K562 (cell line): ENCODE measurements around the gene TMEM131. TPM values are rescaled to one million over a fixed set of nuclear protein-coding genes. Genes with fewer than 3 reads are reported as not detected.

ENCODE experiments used
- ATAC-seq: fragments of 200-7000 bp; cut with Tn5 transposase; 3 replicates; pipeline ENCODE4 v1.9.1; 2020; ENCODE audit warnings: moderate library complexity
- BruUV-seq: library from RNA; stranded (reverse); fragments of 400-500 nt; replicated peaks from 2 replicates; lab custom pipeline; 2021; lab: Mats Ljungman, UMichigan
- CTCF ChIA-PET: fragments of 300-600 bp; formaldehyde crosslinking; extraction: SDS; loops from one replicate; lab custom pipeline; 2021; ENCODE audit warnings: low intra/inter-chr PET ratio; lab: Yijun Ruan, JAX
- POLR2A ChIA-PET: fragments of 300-600, 350-650 bp; sonication (Branson Sonifier 250); formaldehyde crosslinking; extraction: SDS; loops from one replicate; lab custom pipeline; 2021; ENCODE audit warnings: antibody characterized with exemption, inconsistent platforms; lab: Yijun Ruan, JAX
- DNase-seq, 4 experiments: peaks; one replicate each; pipeline versions ENCODE4 v3.0.0 to v3.0.0-alpha.2; 2011 to 2018; ENCODE audit warnings: low spot score in 3 of 4, mixed read lengths in 3 of 4; ENCODE audit errors: extremely low read depth in 1 of 4
- FAIRE-seq: peaks from 2 replicates; lab custom pipeline; 2011; peaks lifted over from hg19 to GRCh38; lab: Jason Lieb, UNC
- H2AFZ ChIP-seq: 2 replicates; pipeline ENCODE4 v1.6.0; 2011; ENCODE audit warnings: low read depth, low read length, control low read depth, inconsistent platforms
- H3K27ac ChIP-seq: fragments of 200-600 bp; 3 replicates; pipeline ENCODE4 v1.8.0; 2011; ENCODE audit warnings: low read depth, mild to moderate bottlenecking, control low read depth, inconsistent platforms, low read length, moderate library complexity, mixed read lengths; ENCODE audit errors: extremely low read depth
- H3K27me3 ChIP-seq, 2 experiments: fragments of 300-600 bp in 1 of 2; 2 replicates in 1 of 2; 3 replicates in 1 of 2; pipeline versions ENCODE4 v1.6.0 to v1.8.0; 2011; ENCODE audit warnings: inconsistent platforms in 2 of 2, low read length in 2 of 2, mild to moderate bottlenecking in 1 of 2, mixed read lengths in 1 of 2, moderate library complexity in 1 of 2; ENCODE audit not compliant: control insufficient read depth in 2 of 2, insufficient read depth in 2 of 2
- H3K36me3 ChIP-seq: fragments of 300-600 bp; 3 replicates; pipeline ENCODE4 v1.8.0; 2011; ENCODE audit warnings: mild to moderate bottlenecking, low read length, inconsistent platforms; ENCODE audit not compliant: control insufficient read depth, insufficient read depth
- H3K4me1 ChIP-seq, 2 experiments: fragments of 200-600 bp in 1 of 2; replicated peaks in 1 of 2; 2 replicates in 1 of 2; 3 replicates in 1 of 2; pipeline versions ENCODE4 v1.5.1 to v1.8.0; 2011; ENCODE audit warnings: inconsistent platforms in 2 of 2, low read length in 2 of 2, mild to moderate bottlenecking in 1 of 2, mixed read lengths in 1 of 2, moderate library complexity in 1 of 2; ENCODE audit not compliant: control insufficient read depth in 2 of 2, insufficient read depth in 2 of 2
- H3K4me2 ChIP-seq: 2 replicates; pipeline ENCODE4 v1.6.1; 2011; ENCODE audit warnings: low read length, control low read depth, inconsistent platforms, mixed read lengths; ENCODE audit not compliant: insufficient read depth
- H3K4me3 ChIP-seq: fragments of 200-600 bp; sonication (generic), shearing (Covaris generic); 2 replicates; pipeline ENCODE4 v1.5.1; 2016; ENCODE audit warnings: control low read depth, inconsistent platforms
- H3K79me2 ChIP-seq: fragments of 200-600 bp; 3 replicates; pipeline ENCODE4 v1.8.0; 2011; ENCODE audit warnings: low read length, inconsistent platforms; ENCODE audit not compliant: control insufficient read depth, insufficient read depth
- H3K9ac ChIP-seq, 2 experiments: 2 replicates each; pipeline versions ENCODE4 v1.6.0 to v1.6.1; 2011; ENCODE audit warnings: low read depth in 2 of 2, low read length in 2 of 2, control low read depth in 1 of 2, inconsistent platforms in 1 of 2, mild to moderate bottlenecking in 1 of 2, mixed read lengths in 1 of 2; ENCODE audit not compliant: insufficient read depth in 1 of 2
- H3K9me1 ChIP-seq: one replicate; pipeline ENCODE4 v1.6.0; 2011; ENCODE audit warnings: inconsistent platforms, mild to moderate bottlenecking, low read length, moderate library complexity; ENCODE audit not compliant: control insufficient read depth, insufficient read depth
- H3K9me3 ChIP-seq: replicated peaks from 2 replicates; pipeline ENCODE4 v1.5.1; 2011; ENCODE audit warnings: low read depth, low read length, inconsistent platforms; ENCODE audit not compliant: control insufficient read depth, insufficient read depth
- H4K20me1 ChIP-seq: replicated peaks from 2 replicates; pipeline ENCODE4 v1.6.1; 2011; ENCODE audit warnings: low read length, inconsistent platforms, mixed read lengths; ENCODE audit not compliant: control insufficient read depth, insufficient read depth
- ARID1B ChIP-seq: fragments of 450-650 bp; IDR thresholded peaks from 2 replicates; pipeline ENCODE4 v1.6.1; 2016; ENCODE audit warnings: antibody characterized with exemption, mild to moderate bottlenecking, inconsistent platforms
- BACH1 ChIP-seq: fragments of 200-800 bp; sonication (Bioruptor generic); IDR thresholded peaks from 2 replicates; pipeline ENCODE4 v1.6.1; 2016; ENCODE audit warnings: missing genetic modification characterization, missing compliant biosample characterization
- C11orf30 ChIP-seq: fragments of 450-650 bp; IDR thresholded peaks from 2 replicates; pipeline ENCODE4 v1.6.1; 2016; ENCODE audit warnings: low read depth, mild to moderate bottlenecking
- CEBPB ChIP-seq: fragments of 450-650 bp; IDR thresholded peaks from 2 replicates; pipeline ENCODE4 v1.6.1; 2016; ENCODE audit warnings: missing genetic modification characterization, missing compliant biosample characterization
- DPF2 ChIP-seq: fragments of 450-650 bp; IDR thresholded peaks from 2 replicates; pipeline ENCODE4 v1.6.1; 2016
- FOSL1 ChIP-seq: fragments of 200-800 bp; sonication (Bioruptor generic); conservative IDR thresholded peaks from 2 replicates; pipeline ENCODE4 v1.6.1; 2016; ENCODE audit warnings: missing genetic modification characterization, missing compliant biosample characterization
- GABPB1 ChIP-seq: sonication (generic); formaldehyde crosslinking; IDR thresholded peaks from 2 replicates; pipeline ENCODE4 v1.8.0; 2022; ENCODE audit warnings: mild to moderate bottlenecking, missing genetic modification reagents
- MAFG ChIP-seq: fragments of 450-650 bp; conservative IDR thresholded peaks from 2 replicates; pipeline ENCODE4 v1.6.1; 2016; ENCODE audit warnings: missing genetic modification characterization, missing compliant biosample characterization
- NFE2 ChIP-seq: IDR thresholded peaks from 2 replicates; pipeline ENCODE4 v1.6.1; 2014; ENCODE audit warnings: antibody characterized with exemption, low read depth
- SMARCA4 ChIP-seq: fragments of 450-650 bp; IDR thresholded peaks from 2 replicates; pipeline ENCODE4 v1.6.1; 2016
- ZNF316 ChIP-seq: fragments of 450-650 bp; IDR thresholded peaks from 2 replicates; pipeline ENCODE4 v1.6.1; 2016
- WGBS: fragments of 100-300 bp; shearing (Covaris generic); methylation state at CpG from one replicate; pipeline ENCODE4 v1.1.6; 2016; ENCODE audit warnings: low coverage, mixed read lengths; ENCODE audit not compliant: insufficient coverage; ENCODE audit errors: missing lambda C conversion rate; 5-methylcytosine and 5-hydroxymethylcytosine counted together
- in situ Hi-C: fragments of 300-500 bp; cut with MboI; formaldehyde crosslinking; loops from 4 replicates; pipeline ENCODE4 v1.15.0; 2018; ENCODE audit warnings: inconsistent platforms, mixed read lengths
- intact Hi-C: fragments of 100-400 bp; cut with micrococcal nuclease; formaldehyde crosslinking; loops from 2 replicates; pipeline ENCODE4 v1.14.2; 2022
- polyA plus RNA-seq, 8 experiments: library from polyadenylated mRNA; depleted of rRNA in 4 of 8; stranded (reverse) in 5 of 8; unstranded in 3 of 8; fragments of >200 nt; fragmentation: Nextera tagmentation in 2 of 8; fragmentation: Illumina TruSeq in 1 of 8; extraction: Ambion mirVana in 2 of 8; extraction: Trizol in 1 of 8; gene quantifications; 2 replicates each; pipeline versions ENCODE4 v1.2.1 to v1.2.3, GENCODE V29; 2011 to 2014; ENCODE audit warnings: inconsistent platforms in 1 of 8, missing spikeins in 1 of 8
- total RNA-seq, 7 experiments: library from RNA; depleted of rRNA in 6 of 7; stranded (reverse); fragments of >200 nt in 6 of 7; fragmentation: Illumina TruSeq in 2 of 7; extraction: Trizol in 2 of 7; gene quantifications; 2 replicates each; pipeline versions ENCODE4 v1.2.1 to v1.2.3, GENCODE V29; 2011 to 2021; ENCODE audit warnings: low replicate concordance in 1 of 7

Gene TMEM131
- total and polyA plus RNA-seq, 9 of the 15 experiments (the other 6 are each of a cell fraction or from before 2014, with no cell fraction given): 2.5 to 21.1 (median 12.4) TPM

GRCh38 chr2:97969081-97970067 lies 26.4 kb downstream of the TMEM131 start:
- Histone ChIP-seq H4K20me1 (no peaks in the 10 kb centered on the region; the same call in 1 of the 2 replicates), H3K79me2 (peaks cover 82% of the 10 kb centered on the region), H3K27me3 (no peaks in the 10 kb centered on the region), H2AFZ (no peak overlapping the region), H3K4me2 (peak overlapping the region; percentile 51), H3K9ac (no peak overlapping the region), H3K4me1 (peaks cover 3 to 31% of the 10 kb centered on the region in 2 experiments; a peak in 3 of 5 replicates), H3K4me3 (no peak overlapping the region), H3K36me3 (no peaks in the 10 kb centered on the region), H3K9me3 (no peaks in the 10 kb centered on the region), H3K27ac (no peak overlapping the region), H3K9me1 (no peaks in the 10 kb centered on the region)
- FAIRE-seq (peak; percentile 35), ATAC-seq (peak; percentile 50), DNase-seq (peak in 1 of 4 experiments; percentile 17)
- ChIA-PET CTCF (interaction anchor here (0.6 kb wide), 1 partner anchor 42 kb away, joined by 4 read pairs; no protein-coding TSS in a partner anchor), POLR2A (interaction anchor here (1.0 kb wide), 1 partner anchor 13 kb away, joined by 3 read pairs; no protein-coding TSS in a partner anchor)
- in situ Hi-C loops (no loop called here), intact Hi-C loops (no loop called here)
- no TSS peak for BruUV-seq
- TF ChIP-seq CEBPB (tag) (peak; percentile 43; the same call in 1 of the 2 replicates), SMARCA4 (0 out of 2 replicates have a peak, but pooled peaks have one; percentile 23), C11orf30 (peak; percentile 78), BACH1 (tag) (no peak), ZNF316 (peak; percentile 78), ARID1B (peak; percentile 45; the same call in 1 of the 2 replicates), MAFG (peak; percentile 76), DPF2 (peak; percentile 62), FOSL1 (0 out of 2 replicates have a peak, but pooled peaks have one; percentile 45), NFE2 (peak; percentile 77), GABPB1 (CRISPR knock-in tag) (no peak)
- 15% methylated on average over 4 of the region's 4 CpGs for WGBS
